RWPE1 (cell line): ENCODE results near the gene MYOD1.

Source experiments
- CTCF ChIA-PET: fragments of 350-600 bp; sonication (Branson Sonifier 250); formaldehyde crosslinking; extraction: SDS; loops from one replicate; lab custom pipeline; 2021; lab: Yijun Ruan, JAX
- POLR2A ChIA-PET: fragments of 400-600 bp; formaldehyde crosslinking; extraction: SDS; loops from one replicate; lab custom pipeline; 2020; ENCODE audit warnings: antibody characterized with exemption; ENCODE audit not compliant: low non-redundant PET; lab: Yijun Ruan, JAX
- DNase-seq: peaks from one replicate; pipeline ENCODE4 v3.0.0; 2012; ENCODE audit warnings: low spot score
- H3K27ac ChIP-seq: fragments of 450-650 bp; 2 replicates; pipeline ENCODE4 v1.5.1; 2017
- TF ChIP-seq, protein P1 (sequence below): fragments of 450-650 bp; conservative IDR thresholded peaks from 2 replicates; pipeline ENCODE4 v1.5.1; 2017; ENCODE audit warnings: low read depth, mild to moderate bottlenecking

The MYOD1 gene

DNA sequence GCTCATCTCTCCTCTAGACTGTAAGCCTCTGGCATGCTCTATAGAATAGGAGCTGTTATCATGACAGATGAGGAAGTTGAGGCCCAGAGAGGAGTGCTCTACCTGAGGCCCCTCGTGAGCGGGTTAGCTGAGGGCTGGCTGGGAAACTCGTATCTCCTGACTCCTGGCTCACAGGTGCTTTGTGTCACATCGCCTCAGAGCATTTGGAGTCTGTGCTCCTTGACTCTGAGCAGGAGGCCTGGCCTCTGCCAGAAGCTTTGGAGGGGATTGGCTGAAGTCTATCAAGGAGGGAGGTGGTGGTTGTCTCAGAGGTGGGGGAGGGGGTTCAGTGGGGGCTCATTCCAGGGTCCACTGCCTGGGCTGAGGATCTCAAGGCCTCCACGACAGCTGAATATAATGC lies 22.6 kb downstream of the MYOD1 start:
- CTCF ChIA-PET: interaction anchor here (0.6 to 0.9 kb wide), 4 partner anchors 21 to 232 kb away, joined by 3 to 6 read pairs (median 3); no protein-coding TSS in a partner anchor
- no peak overlapping the region for H3K27ac ChIP-seq
- POLR2A ChIA-PET: no interaction called here
- TF ChIP-seq, protein P1, sequence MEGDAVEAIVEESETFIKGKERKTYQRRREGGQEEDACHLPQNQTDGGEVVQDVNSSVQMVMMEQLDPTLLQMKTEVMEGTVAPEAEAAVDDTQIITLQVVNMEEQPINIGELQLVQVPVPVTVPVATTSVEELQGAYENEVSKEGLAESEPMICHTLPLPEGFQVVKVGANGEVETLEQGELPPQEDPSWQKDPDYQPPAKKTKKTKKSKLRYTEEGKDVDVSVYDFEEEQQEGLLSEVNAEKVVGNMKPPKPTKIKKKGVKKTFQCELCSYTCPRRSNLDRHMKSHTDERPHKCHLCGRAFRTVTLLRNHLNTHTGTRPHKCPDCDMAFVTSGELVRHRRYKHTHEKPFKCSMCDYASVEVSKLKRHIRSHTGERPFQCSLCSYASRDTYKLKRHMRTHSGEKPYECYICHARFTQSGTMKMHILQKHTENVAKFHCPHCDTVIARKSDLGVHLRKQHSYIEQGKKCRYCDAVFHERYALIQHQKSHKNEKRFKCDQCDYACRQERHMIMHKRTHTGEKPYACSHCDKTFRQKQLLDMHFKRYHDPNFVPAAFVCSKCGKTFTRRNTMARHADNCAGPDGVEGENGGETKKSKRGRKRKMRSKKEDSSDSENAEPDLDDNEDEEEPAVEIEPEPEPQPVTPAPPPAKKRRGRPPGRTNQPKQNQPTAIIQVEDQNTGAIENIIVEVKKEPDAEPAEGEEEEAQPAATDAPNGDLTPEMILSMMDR: no peak
- DNase-seq: no peak

DNA sequence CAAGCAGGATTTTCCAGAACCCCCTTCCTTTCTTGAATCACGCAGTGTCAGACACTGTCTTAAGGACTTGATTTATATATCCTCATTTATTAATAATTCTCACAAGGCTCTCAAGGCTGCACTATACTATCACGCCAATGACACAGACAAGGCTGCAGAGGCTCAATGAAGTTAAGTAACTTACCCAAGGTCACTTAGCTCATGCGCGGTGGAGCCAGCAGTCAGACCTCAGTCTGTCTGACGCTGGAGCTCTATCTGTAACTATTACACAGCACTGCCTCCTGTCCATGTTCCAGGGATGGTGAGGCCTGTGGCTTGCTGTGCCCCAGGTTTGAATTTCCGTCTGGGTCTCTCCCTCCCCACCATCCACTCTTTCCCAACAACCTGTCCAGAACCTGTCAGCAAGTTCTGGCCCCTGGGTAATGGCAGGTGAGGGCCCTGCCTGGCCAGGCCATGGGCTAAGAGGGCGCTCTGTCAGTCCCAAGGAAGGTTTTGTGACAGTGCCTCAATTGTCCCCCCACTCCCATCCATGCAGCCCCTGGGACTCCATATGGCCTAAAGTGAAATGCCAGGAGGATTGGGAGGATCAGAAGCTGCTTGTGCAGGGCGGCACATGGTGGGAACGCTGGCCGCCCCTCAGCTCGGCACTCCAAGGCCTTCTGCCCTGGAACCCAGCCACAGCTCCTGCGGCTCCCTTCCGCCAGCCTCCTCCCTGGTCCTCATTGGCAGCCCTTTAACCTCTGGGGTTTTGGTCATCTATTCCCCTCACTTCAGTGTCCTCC lies 23.8 kb downstream of the MYOD1 start:
- POLR2A ChIA-PET: no interaction called here
- no peak for DNase-seq
- CTCF ChIA-PET: interaction anchor here (0.7 to 1.0 kb wide), 3 partner anchors 102 to 235 kb away, joined by 3 read pairs; no protein-coding TSS in a partner anchor
- TF ChIP-seq, protein P1: no peak
- no peak overlapping the region for H3K27ac ChIP-seq

DNA sequence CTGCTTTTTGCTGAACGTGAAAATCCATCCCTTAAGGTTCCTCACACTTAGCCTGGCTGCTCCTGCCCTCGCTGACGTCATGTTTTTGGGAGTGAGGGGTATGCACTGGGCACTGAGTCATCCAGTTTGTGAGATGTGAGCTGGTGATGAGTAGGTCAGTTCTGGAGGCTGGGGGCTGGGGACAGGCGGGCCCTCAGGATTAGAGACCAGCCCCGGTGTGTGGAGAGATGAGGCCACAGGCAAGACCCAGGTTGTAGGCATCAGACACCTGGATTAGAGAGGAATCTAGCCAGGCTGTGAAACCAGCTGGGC lies 24.4 kb downstream of the MYOD1 start:
- CTCF ChIA-PET: interaction anchor here (0.7 to 1.0 kb wide), 2 partner anchors 164 to 235 kb away, joined by 3 read pairs; no protein-coding TSS in a partner anchor

DNA sequence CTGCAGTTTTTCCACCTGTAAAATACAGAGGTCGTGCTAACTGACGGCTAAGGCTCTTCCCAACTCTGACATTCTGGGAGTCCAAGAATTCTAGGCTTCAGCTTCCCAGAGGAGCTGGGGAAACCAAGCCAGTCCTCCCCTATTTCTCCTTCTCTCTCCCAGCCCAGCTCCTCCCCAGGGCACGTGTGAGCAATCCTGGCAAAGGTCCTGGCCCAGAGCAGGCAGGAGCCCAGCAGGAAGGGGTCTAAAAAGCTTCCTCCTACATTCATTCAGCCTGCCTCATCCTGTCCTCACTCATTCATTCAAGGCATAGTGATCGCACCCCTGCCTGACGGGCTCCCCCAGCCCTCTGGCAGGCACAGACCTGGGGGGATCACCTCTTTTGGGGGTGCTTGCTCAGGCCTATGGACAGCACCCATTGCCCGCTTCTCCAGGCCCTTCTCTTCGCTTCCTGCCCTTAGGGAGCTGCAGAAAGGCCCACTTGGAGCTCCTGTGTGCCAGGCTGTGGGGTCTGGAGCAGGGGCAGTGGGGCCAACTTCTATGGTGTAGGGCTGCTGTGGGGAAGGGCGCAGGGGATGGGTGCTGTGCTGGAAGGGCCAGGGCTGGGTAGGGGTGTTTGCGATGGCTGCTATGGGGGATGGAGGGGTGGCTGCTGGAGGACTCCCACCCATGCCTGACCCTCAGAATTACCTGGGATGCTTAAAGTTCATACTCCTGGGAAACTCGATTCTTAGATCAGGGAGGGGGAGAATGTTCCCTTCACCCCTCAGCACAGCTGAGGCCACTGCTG lies 25.0 kb downstream of the MYOD1 start:
- TF ChIP-seq, protein P1: no peak
- no peak for DNase-seq
- no peak overlapping the region for H3K27ac ChIP-seq
- CTCF ChIA-PET: interaction anchor here (0.6 to 1.0 kb wide), 4 partner anchors 39 to 421 kb away, joined by 3 read pairs; no protein-coding TSS in a partner anchor
- POLR2A ChIA-PET: no interaction called here

More for the DNA sequence above, 24.4 kb downstream of the MYOD1 start:
- TF ChIP-seq, protein P1: no peak
- H3K27ac ChIP-seq: no peak overlapping the region
- POLR2A ChIA-PET: no interaction called here
- peak; percentile 34 for DNase-seq

DNA sequence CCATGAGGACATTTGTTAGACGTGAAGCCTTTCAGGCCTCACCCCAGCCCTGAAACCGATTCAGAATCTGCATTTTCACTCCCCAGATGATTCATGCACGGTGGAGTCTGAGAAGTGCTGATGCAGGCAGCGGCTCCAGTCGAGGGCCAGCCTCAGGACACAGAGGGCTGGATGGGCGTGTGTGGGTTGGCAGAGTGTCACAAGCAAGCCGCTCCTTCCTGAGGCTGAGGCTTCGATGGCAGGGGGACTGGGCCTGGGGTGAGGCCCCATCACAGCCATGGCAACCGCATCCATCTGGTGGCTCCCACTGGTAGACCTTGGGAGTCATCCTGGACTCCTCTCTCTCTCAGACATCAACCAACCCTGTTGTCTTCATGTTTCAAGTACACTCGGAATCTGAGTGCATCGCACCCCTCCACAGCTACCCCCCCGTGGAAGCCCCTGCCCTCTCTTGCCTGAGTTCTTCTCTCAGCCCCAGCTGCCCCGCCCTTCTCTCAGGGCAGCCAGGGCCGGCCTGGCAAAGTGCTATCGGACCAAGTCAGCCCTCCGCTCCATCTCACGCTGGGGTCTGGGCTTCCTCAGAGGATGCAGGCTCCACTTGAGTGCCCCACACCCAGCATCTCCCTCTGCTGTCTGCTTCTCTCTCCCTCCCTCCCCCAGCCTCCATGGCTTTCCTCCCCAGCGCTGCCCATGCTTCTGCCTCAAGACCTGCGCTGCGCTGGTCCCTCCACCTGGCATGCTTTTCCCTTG lies 25.8 kb downstream of the MYOD1 start:
- CTCF ChIA-PET: interaction anchor here (0.6 to 1.5 kb wide), 2 partner anchors 14 to 420 kb away, joined by 3 to 7 read pairs; no protein-coding TSS in a partner anchor
- H3K27ac ChIP-seq: no peak overlapping the region
- TF ChIP-seq, protein P1: no peak
- POLR2A ChIA-PET: no interaction called here
- DNase-seq: no peak

DNA sequence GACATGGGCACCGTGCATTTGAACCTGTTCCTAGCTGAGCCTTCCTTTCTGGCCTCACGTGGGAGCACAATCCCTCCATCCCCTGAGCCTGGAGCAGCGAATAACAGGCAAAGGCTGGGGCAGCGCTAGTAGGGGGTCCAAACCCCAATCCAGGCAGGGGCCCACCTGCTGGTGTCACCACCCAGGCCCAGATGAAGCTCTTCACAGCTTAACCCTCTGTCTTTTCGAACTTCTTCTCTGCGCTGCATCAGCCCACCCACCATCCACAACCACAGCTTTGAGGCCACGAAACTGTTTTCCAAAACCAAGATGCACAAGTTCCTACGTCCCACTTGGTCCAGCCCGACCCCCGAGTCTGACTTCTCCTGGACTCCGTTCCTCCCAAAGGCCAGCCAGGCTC lies 26.7 kb downstream of the MYOD1 start:
- ChIA-PET POLR2A (no interaction called here), CTCF (interaction anchor here (1.5 kb wide), 1 partner anchor 15 kb away, joined by 7 read pairs; no protein-coding TSS in a partner anchor)
- TF ChIP-seq, protein P1: no peak
- H3K27ac ChIP-seq: no peak overlapping the region
- DNase-seq: no peak
